Testis (tissue), 3 donors: Measurements from ENCODE around the gene C1R. TPM values are rescaled to one million over a fixed set of nuclear protein-coding genes. Genes with fewer than 3 reads are reported as not detected.
A peak's percentile ranks its signal among the peaks of the same experiment; 100 is the strongest.

Experiments used
- DNase-seq: peaks from one replicate; pipeline ENCODE4 v3.0.0-alpha.2; 2019
- H3K27ac ChIP-seq, 2 donors: fragments of 200-600 bp; sonication (generic); one replicate each; pipeline ENCODE4 v1.5.1; 2019
- H3K27me3 ChIP-seq: fragments of 200-600 bp; sonication (generic); one replicate; pipeline ENCODE4 v1.5.1; 2019
- H3K36me3 ChIP-seq: fragments of 200-600 bp; sonication (generic); one replicate; pipeline ENCODE4 v1.5.1; 2017; ENCODE audit warnings: low read depth; ENCODE audit errors: missing control alignments
- H3K4me1 ChIP-seq: fragments of 200-600 bp; sonication (generic); one replicate; pipeline ENCODE4 v1.5.1; 2019
- H3K4me3 ChIP-seq, 2 donors: fragments of 200-600 bp; sonication (generic); one replicate each; pipeline ENCODE4 v1.5.1; 2017 to 2019
- H3K9me3 ChIP-seq: fragments of 200-600 bp; sonication (generic); one replicate; pipeline ENCODE4 v1.5.1; 2017
- POLR2A ChIP-seq: fragments of 450-650 bp; IDR thresholded peaks from one replicate; pipeline ENCODE4 v1.6.1; 2017; ENCODE audit warnings: antibody characterized with exemption, mild to moderate bottlenecking, moderate library complexity
- WGBS, 2 donors: methylation state at CpG; one replicate each; pipeline ENCODE4 v1.1.5; 2018; 5-methylcytosine and 5-hydroxymethylcytosine counted together
- intact Hi-C: fragments of 100-400 bp; cut with DNase I; formaldehyde crosslinking; loops from one replicate; pipeline ENCODE4 v1.15.1; 2023; ENCODE audit warnings: low total_unique reads
- polyA plus RNA-seq: library from polyadenylated mRNA; stranded (reverse); fragments of 350-450 nt; fragmentation: Illumina TruSeq; extraction: RNeasy Lipid Tissue Mini Kit (QIAGEN cat#74804); gene quantifications from one replicate; pipeline ENCODE4 v1.2.3, GENCODE V29; 2014; ENCODE audit warnings: low read depth, low replicate concordance; ENCODE audit not compliant: insufficient read depth
- total RNA-seq, 2 donors: library from RNA; depleted of rRNA; stranded (reverse); fragments of >200 nt; gene quantifications; one replicate each; pipeline ENCODE4 v1.2.3, GENCODE V29; 2016
- TF ChIP-seq, protein P1 (sequence below), 3 experiments: fragments of 450-650 bp in 2 of 3; fragments of 200-600 bp in 1 of 3; sonication (generic) in 1 of 3; IDR thresholded peaks; one replicate each; pipeline ENCODE4 v1.5.1; 2016 to 2019; ENCODE audit warnings: antibody characterized with exemption in 3 of 3, mild to moderate bottlenecking in 2 of 3, moderate library complexity in 1 of 3

The C1R gene
- total and polyA plus RNA-seq, 3 donors from 2014 or later: 51.4 to 330 (median 174) TPM

DNA sequence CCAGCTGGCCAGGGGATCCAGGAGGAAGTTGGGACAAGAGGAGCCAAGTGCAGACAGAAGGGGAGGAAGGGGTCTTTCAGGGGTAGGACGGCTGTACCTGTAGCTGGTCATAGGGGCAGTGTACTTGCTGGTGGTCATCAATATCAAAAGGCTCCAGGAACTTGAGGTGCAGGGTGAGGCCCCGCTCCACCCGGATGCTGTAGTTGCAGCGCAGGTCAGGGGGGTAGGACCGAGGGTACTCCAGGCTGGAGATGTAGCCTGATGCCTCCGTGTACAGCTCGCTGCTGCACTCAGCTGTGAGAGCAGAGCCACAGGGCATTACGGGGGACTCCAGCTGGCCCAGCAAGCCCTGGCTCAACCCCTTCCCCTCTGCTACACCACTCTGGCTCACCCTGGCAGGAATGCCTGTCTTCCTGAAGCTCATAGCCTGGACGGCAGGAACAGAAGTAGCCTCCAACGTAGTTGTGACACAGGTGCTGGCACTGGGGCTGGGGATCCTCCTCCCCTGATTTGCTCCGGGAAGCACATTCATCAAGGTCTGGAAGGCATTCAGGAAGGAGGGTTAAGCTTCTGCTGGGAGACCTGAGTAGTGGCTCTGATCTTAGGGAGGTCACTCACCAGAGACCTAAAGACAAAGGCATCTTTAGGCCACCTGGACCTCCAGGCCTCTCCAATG is 2.9 kb downstream of the C1R start:
- H3K36me3 ChIP-seq: no peaks in the 10 kb centered on the region
- no peak overlapping the region for H3K4me3 ChIP-seq
- TF ChIP-seq POLR2A: no peak
- TF ChIP-seq, protein P1, sequence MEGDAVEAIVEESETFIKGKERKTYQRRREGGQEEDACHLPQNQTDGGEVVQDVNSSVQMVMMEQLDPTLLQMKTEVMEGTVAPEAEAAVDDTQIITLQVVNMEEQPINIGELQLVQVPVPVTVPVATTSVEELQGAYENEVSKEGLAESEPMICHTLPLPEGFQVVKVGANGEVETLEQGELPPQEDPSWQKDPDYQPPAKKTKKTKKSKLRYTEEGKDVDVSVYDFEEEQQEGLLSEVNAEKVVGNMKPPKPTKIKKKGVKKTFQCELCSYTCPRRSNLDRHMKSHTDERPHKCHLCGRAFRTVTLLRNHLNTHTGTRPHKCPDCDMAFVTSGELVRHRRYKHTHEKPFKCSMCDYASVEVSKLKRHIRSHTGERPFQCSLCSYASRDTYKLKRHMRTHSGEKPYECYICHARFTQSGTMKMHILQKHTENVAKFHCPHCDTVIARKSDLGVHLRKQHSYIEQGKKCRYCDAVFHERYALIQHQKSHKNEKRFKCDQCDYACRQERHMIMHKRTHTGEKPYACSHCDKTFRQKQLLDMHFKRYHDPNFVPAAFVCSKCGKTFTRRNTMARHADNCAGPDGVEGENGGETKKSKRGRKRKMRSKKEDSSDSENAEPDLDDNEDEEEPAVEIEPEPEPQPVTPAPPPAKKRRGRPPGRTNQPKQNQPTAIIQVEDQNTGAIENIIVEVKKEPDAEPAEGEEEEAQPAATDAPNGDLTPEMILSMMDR (IDR thresholded peaks at IDR 0.05): no peak
- peak overlapping the region in 1 of 2 donors; percentile 57 for H3K27ac ChIP-seq
- no peaks in the 10 kb centered on the region for H3K27me3 ChIP-seq
- peaks cover 15% of the 10 kb centered on the region for H3K4me1 ChIP-seq
- intact Hi-C loops: no loop called here
- no peak for DNase-seq
- 75 to 76% methylated on average over 8 to 11 of the region's 11 CpGs for WGBS, 2 donors
- H3K9me3 ChIP-seq: no peaks in the 10 kb centered on the region

DNA sequence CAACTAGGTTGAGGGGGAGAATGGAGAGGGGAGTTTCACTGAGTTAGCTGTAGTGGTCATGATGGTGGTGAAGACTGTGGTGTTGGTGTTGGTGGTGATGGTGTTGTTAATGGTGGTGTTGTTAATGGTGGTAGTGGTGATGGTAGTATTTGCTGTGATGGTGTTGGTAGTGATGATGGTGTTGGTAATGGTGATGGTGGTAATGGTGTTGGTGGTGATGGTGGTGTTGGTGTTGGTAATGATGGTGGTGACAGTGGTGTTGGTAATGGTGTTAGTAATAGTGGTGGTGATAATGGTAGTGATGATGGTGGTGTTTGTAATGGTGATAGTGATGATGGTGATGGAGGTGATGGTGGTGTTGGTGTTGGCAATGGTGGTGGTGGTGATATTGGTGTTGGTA is 9.1 kb downstream of the C1R start:
- Histone ChIP-seq H3K36me3 (no peaks in the 10 kb centered on the region), H3K9me3 (no peaks in the 10 kb centered on the region), H3K4me1 (no peaks in the 10 kb centered on the region), H3K27me3 (no peaks in the 10 kb centered on the region), H3K4me3 (no peak overlapping the region), H3K27ac (no peak overlapping the region)
- TF ChIP-seq, protein P1 (IDR thresholded peaks at IDR 0.05): no peak
- TF ChIP-seq POLR2A: no peak
- no peak for DNase-seq
- intact Hi-C loops: no loop called here

DNA sequence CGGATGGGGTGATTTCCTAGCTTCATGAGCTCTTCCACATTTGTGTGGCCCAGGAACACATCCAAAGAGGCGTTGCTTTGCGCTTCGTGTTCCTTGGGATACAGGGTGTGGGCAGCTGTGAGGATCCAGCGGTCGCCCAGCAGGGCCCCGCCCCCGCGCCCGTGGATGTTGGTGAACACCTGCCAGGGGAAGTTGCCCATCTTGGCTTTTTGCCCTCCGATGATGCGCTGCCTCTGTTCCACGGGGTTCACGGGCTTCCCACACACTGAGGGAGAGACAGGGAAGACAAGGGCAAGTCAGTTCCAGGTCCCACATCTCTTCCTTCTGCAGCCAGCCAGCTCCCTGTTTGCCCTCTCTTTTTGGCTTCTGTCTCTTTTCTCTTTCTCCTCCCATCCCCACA is 11.2 kb downstream of the C1R start:
- Histone ChIP-seq H3K4me3 (no peak overlapping the region), H3K4me1 (no peaks in the 10 kb centered on the region), H3K9me3 (no peaks in the 10 kb centered on the region), H3K27me3 (no peaks in the 10 kb centered on the region), H3K27ac (no peak overlapping the region), H3K36me3 (no peaks in the 10 kb centered on the region)
- 91% methylated on average over 14 of the region's 14 CpGs for WGBS, 2 donors
- no peak for DNase-seq
- TF ChIP-seq, protein P1 (IDR thresholded peaks at IDR 0.05): no peak
- intact Hi-C loops: no loop called here

DNA sequence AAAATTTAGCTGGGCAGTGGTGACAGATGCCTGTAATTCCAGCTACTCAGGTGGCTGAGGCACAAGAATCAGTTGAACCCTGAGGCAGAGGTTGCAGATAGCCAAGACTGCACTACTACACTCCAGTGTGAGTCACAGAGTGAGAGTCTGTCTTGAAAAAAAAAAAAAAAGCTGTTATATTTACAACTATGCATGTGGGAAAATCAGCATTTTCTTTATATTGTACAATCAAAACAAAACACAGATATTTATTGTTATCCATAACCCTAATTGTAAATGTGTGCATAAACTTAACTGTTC is 12.5 kb downstream of the C1R start:
- H3K9me3 ChIP-seq: no peaks in the 10 kb centered on the region
- no peaks in the 10 kb centered on the region for H3K27me3 ChIP-seq
- intact Hi-C loops: no loop called here
- peak overlapping the region in 1 of 2 donors; percentile 60 for H3K27ac ChIP-seq
- no peak for DNase-seq
- no peak for TF ChIP-seq POLR2A
- TF ChIP-seq, protein P1 (IDR thresholded peaks at IDR 0.05): no peak
- H3K4me3 ChIP-seq: no peak overlapping the region
- no peaks in the 10 kb centered on the region for H3K4me1 ChIP-seq
- H3K36me3 ChIP-seq: no peaks in the 10 kb centered on the region

DNA sequence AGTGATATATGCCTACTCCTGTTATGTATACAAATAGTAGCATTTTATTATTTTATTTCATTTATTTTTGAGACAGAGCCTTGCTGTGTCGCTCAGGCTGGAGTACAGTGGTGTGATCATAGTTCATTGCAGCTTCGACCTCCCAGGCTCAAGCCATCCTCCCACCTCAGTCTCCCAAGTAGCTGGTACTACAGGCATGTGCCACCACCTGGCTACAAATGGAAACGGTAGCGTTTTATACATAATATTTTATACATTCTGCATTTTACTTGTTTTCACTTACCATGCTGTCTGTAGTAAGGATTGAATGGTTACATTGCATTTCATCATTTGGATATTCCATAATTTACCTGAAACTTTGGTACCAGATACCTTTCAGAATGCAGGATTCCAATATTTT is 14.1 kb downstream of the C1R start:
- Histone ChIP-seq H3K27ac (no peak overlapping the region), H3K4me1 (no peaks in the 10 kb centered on the region), H3K36me3 (no peaks in the 10 kb centered on the region), H3K27me3 (no peaks in the 10 kb centered on the region), H3K9me3 (no peaks in the 10 kb centered on the region), H3K4me3 (no peak overlapping the region)
- intact Hi-C loops: no loop called here
- TF ChIP-seq POLR2A: no peak
- TF ChIP-seq, protein P1 (IDR thresholded peaks at IDR 0.05): no peak
- no peak for DNase-seq
- WGBS, 2 donors: 74 to 80% methylated on average over 4 of the region's 4 CpGs
